HepG2 (cell line): ENCODE results near the gene LMTK2. TPM values are rescaled to one million over a fixed set of nuclear protein-coding genes. Genes with fewer than 3 reads are reported as not detected.

Source experiments
- ATAC-seq: fragments of 200-7000 bp; cut with Tn5 transposase; 3 replicates; pipeline ENCODE4 v1.9.1; 2020; ENCODE audit warnings: mild to moderate bottlenecking, moderate library complexity
- BruUV-seq: library from RNA; stranded (reverse); fragments of 400-500 nt; replicated peaks from 2 replicates; lab custom pipeline; 2021; lab: Mats Ljungman, UMichigan
- CTCF ChIA-PET: fragments of 300-600 bp; formaldehyde crosslinking; extraction: SDS; loops from one replicate; lab custom pipeline; 2021; ENCODE audit warnings: low total read pairs, inconsistent platforms, low intra/inter-chr PET ratio; lab: Yijun Ruan, JAX
- POLR2A ChIA-PET: fragments of 350-600 bp; sonication (Branson Sonifier 250); formaldehyde crosslinking; loops from one replicate; lab custom pipeline; 2020; ENCODE audit warnings: antibody characterized with exemption, inconsistent platforms; lab: Yijun Ruan, JAX
- DNase-seq: peaks from one replicate; pipeline ENCODE4 v3.0.0-alpha.2; 2015; ENCODE audit warnings: low spot score
- FAIRE-seq: peaks from 3 replicates; lab custom pipeline; 2011; peaks lifted over from hg19 to GRCh38; lab: Jason Lieb, UNC
- H2AFZ ChIP-seq: one replicate; pipeline ENCODE4 v1.6.1; 2011; ENCODE audit warnings: low read length, inconsistent platforms
- H3K27ac ChIP-seq: fragments of 300-600 bp; 3 replicates; pipeline ENCODE4 v1.8.0; 2011; ENCODE audit warnings: mixed run types, mild to moderate bottlenecking, mixed read lengths, low read length, inconsistent platforms; ENCODE audit not compliant: insufficient read depth; ENCODE audit errors: extremely low read length
- H3K27me3 ChIP-seq, 2 experiments: fragments of 200-600 bp in 1 of 2; 2 replicates in 1 of 2; 3 replicates in 1 of 2; pipeline versions ENCODE4 v1.6.0 to v1.8.0; 2011; ENCODE audit warnings: low read length in 2 of 2, mild to moderate bottlenecking in 2 of 2, moderate library complexity in 2 of 2, inconsistent platforms in 1 of 2; ENCODE audit not compliant: insufficient read depth in 2 of 2, control insufficient read depth in 1 of 2
- H3K36me3 ChIP-seq, 2 experiments: fragments of 200-600 bp in 1 of 2; replicated peaks in 1 of 2; 2 replicates in 1 of 2; 3 replicates in 1 of 2; pipeline versions ENCODE4 v1.5.1 to v1.8.0; 2011; ENCODE audit warnings: low read length in 2 of 2, inconsistent platforms in 1 of 2; ENCODE audit not compliant: insufficient read depth in 2 of 2, control insufficient read depth in 1 of 2
- H3K4me1 ChIP-seq: 2 replicates; pipeline ENCODE4 v1.5.1; 2012; ENCODE audit warnings: low read length, inconsistent platforms; ENCODE audit not compliant: insufficient read depth
- H3K4me2 ChIP-seq: 2 replicates; pipeline ENCODE4 v1.6.0; 2011; ENCODE audit warnings: low read depth, low read length, inconsistent platforms
- H3K4me3 ChIP-seq, 3 experiments: fragments of 200-600 bp in 1 of 3; sonication (generic), shearing (Covaris generic) in 1 of 3; replicated peaks in 1 of 3; 2 replicates each; pipeline ENCODE4 v1.5.1; 2011 to 2016; ENCODE audit warnings: low read length in 3 of 3, inconsistent platforms in 2 of 3, low read depth in 2 of 3, mild to moderate bottlenecking in 2 of 3, control low read depth in 1 of 3, mixed read lengths in 1 of 3; ENCODE audit not compliant: insufficient read depth in 1 of 3
- H3K79me2 ChIP-seq: one replicate; pipeline ENCODE4 v1.6.1; 2011; ENCODE audit warnings: low read length, inconsistent platforms; ENCODE audit not compliant: insufficient read depth
- H3K9ac ChIP-seq: 2 replicates; pipeline ENCODE4 v1.6.0; 2011; ENCODE audit warnings: mild to moderate bottlenecking, low read depth, low read length, inconsistent platforms; ENCODE audit not compliant: insufficient read depth
- H3K9me3 ChIP-seq: 2 replicates; pipeline ENCODE4 v1.5.1; 2012; ENCODE audit warnings: mild to moderate bottlenecking, low read length
- H4K20me1 ChIP-seq: 2 replicates; pipeline ENCODE4 v1.6.0; 2011; ENCODE audit warnings: inconsistent platforms, mild to moderate bottlenecking, low read length, moderate library complexity; ENCODE audit not compliant: insufficient read depth
- ARNTL ChIP-seq: sonication (generic); formaldehyde crosslinking; IDR thresholded peaks from 2 replicates; pipeline ENCODE4 v1.4.0; 2020; ENCODE audit warnings: mild to moderate bottlenecking, missing genetic modification reagents
- BHLHE40 ChIP-seq: IDR thresholded peaks from 2 replicates; pipeline ENCODE4 v1.6.1; 2011; ENCODE audit warnings: low read length, improper control_type of control experiment
- CCDC6 ChIP-seq: sonication (generic); formaldehyde crosslinking; IDR thresholded peaks from 2 replicates; pipeline ENCODE4 v1.8.1; 2022; ENCODE audit warnings: mild to moderate bottlenecking, missing genetic modification reagents, moderate library complexity
- DPF2 ChIP-seq: sonication (generic); formaldehyde crosslinking; IDR thresholded peaks from 2 replicates; pipeline ENCODE4 v1.4.0; 2020; ENCODE audit warnings: mild to moderate bottlenecking, low read depth, missing genetic modification reagents, borderline replicate concordance
- ESRRA ChIP-seq: sonication (generic); formaldehyde crosslinking; IDR thresholded peaks from 2 replicates; pipeline ENCODE4 v1.5.1; 2020; ENCODE audit warnings: mild to moderate bottlenecking, low read depth, missing genetic modification reagents
- FOXC1 ChIP-seq: sonication (generic); formaldehyde crosslinking; IDR thresholded peaks from 2 replicates; pipeline ENCODE4 v1.8.0; 2022; ENCODE audit warnings: mild to moderate bottlenecking, missing genetic modification reagents, borderline replicate concordance
- FOXM1 ChIP-seq: sonication (generic); formaldehyde crosslinking; IDR thresholded peaks from 2 replicates; pipeline ENCODE4 v1.5.0; 2020; ENCODE audit warnings: missing genetic modification reagents
- HDAC1 ChIP-seq: sonication (generic); formaldehyde crosslinking; IDR thresholded peaks from 2 replicates; pipeline ENCODE4 v1.5.1; 2020; ENCODE audit warnings: mild to moderate bottlenecking, missing genetic modification reagents
- KLF16 ChIP-seq, 2 experiments: sonication (generic) in 1 of 2; formaldehyde crosslinking in 1 of 2; IDR thresholded peaks; 2 replicates each; pipeline versions ENCODE4 v1.6.1 to v1.8.0; 2016 to 2023; ENCODE audit warnings: missing genetic modification reagents in 2 of 2, missing compliant biosample characterization in 1 of 2
- RNF2 ChIP-seq: fragments of 450-650 bp; conservative IDR thresholded peaks from 2 replicates; pipeline ENCODE4 v1.6.1; 2016; ENCODE audit warnings: low read depth
- SP4 ChIP-seq: sonication (generic); formaldehyde crosslinking; IDR thresholded peaks from 2 replicates; pipeline ENCODE4 v1.8.1; 2023; ENCODE audit warnings: mild to moderate bottlenecking, missing genetic modification reagents
- THAP11 ChIP-seq: IDR thresholded peaks from 2 replicates; pipeline ENCODE4 v1.6.1; 2016; ENCODE audit warnings: missing biosample characterization, missing genetic modification reagents
- TRIM24 ChIP-seq: sonication (generic); formaldehyde crosslinking; IDR thresholded peaks from 2 replicates; pipeline ENCODE4 v1.8.0; 2022; ENCODE audit warnings: mild to moderate bottlenecking, missing genetic modification reagents
- ZNF207 ChIP-seq: fragments of 450-650 bp; IDR thresholded peaks from 2 replicates; pipeline ENCODE4 v1.6.1; 2016; ENCODE audit warnings: antibody characterized with exemption, borderline replicate concordance
- ZNF296 ChIP-seq: sonication (generic); formaldehyde crosslinking; conservative IDR thresholded peaks from 2 replicates; pipeline ENCODE4 v1.5.0; 2020; ENCODE audit warnings: mild to moderate bottlenecking, missing genetic modification reagents
- WGBS: methylation state at CpG from one replicate; pipeline ENCODE4 v1.1.6; 2017; ENCODE audit warnings: low lambda C conversion rate; 5-methylcytosine and 5-hydroxymethylcytosine counted together
- in situ Hi-C: cut with HindIII; loops from 2 replicates; pipeline ENCODE4 v1.10.0; 2017; ENCODE audit warnings: low pct_unique_long_range_greater_than_20kb; ENCODE audit not compliant: extremely low pct_ligation_motif_present
- intact Hi-C: fragments of 100-400 bp; cut with micrococcal nuclease; formaldehyde crosslinking; loops from one replicate; pipeline ENCODE4 v1.10.0; 2022; ENCODE audit not compliant: unreplicated experiment
- polyA plus RNA-seq, 8 experiments: library from polyadenylated mRNA; depleted of rRNA in 3 of 8; stranded (reverse) in 7 of 8; unstranded in 1 of 8; fragments of >200 nt; fragmentation: Illumina TruSeq in 4 of 8; extraction: Trizol in 4 of 8; gene quantifications; 2 replicates each; pipeline versions ENCODE4 v1.2.1 to v1.2.3, GENCODE V29; 2011 to 2016; ENCODE audit warnings: low read depth in 4 of 8, missing spikeins in 1 of 8, mixed read lengths in 1 of 8; ENCODE audit not compliant: insufficient read depth in 1 of 8
- total RNA-seq, 5 experiments: library from RNA; depleted of rRNA; stranded (reverse); fragments of >200 nt; fragmentation: Illumina TruSeq; extraction: Trizol; gene quantifications; 2 replicates each; pipeline ENCODE4 v1.2.3, GENCODE V29; 2016; ENCODE audit warnings: low read depth in 1 of 5
- TF ChIP-seq, protein P1 (sequence below): fragments of 450-650 bp; IDR thresholded peaks from 2 replicates; pipeline ENCODE4 v1.6.1; 2016
- TF ChIP-seq, protein P2 (sequence below): sonication (generic); formaldehyde crosslinking; IDR thresholded peaks from 2 replicates; pipeline ENCODE4 v1.4.0; 2020; ENCODE audit warnings: missing genetic modification reagents; ENCODE audit errors: not compliant biosample characterization
- TF ChIP-seq, protein P3 (sequence below): sonication (generic); formaldehyde crosslinking; IDR thresholded peaks from 2 replicates; pipeline ENCODE4 v1.4.0; 2020; ENCODE audit warnings: missing genetic modification reagents, borderline replicate concordance

The LMTK2 gene
- total and polyA plus RNA-seq, 2 of the 13 experiments (the other 11 are each of a cell fraction or from before 2014, with no cell fraction given): 9.5 to 11.7 TPM

DNA sequence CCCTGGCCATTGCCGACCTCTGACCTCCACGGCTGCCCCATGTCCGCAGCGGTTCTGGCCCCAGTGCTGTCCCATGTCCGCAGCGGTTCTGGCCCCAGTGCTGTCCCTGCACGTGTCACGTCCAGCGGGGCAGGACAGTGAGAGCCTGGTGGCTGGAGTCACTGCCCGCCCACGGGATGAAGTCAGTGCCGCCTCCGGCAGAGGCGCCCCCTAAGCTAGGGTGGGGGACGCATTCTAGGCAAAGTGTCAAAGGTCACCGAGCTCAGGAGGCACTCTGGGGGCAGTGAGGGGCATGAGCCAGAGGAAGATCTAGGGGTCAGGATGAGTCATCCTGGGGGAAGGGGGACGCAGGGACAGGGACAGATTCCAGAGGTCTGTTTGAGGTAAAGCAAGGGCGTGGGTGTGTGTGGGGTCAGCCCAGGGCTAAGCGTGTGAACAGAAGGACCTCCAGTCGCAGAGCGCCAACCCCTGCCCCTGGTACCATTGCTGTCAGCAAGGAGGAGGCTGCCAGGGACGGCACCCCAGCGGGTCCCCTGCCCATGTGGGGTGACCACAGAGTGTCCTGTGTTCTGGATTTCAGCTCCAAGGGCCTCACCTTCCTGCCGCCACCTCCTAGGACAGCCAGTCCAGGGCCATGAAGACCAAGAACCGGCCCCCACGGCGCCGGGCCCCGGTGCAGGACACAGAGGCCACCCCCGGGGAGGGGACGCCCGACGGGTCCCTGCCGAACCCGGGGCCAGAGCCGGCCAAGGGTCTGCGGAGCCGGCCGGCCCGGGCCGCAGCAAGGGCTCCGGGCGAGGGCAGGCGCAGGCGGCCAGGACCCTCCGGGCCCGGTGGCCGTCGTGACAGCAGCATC lies 105.2 kb downstream of the LMTK2 start:
- DNase-seq (peak; percentile 85), ATAC-seq (peak; percentile 78), FAIRE-seq (peak; percentile 66)
- Histone ChIP-seq H3K4me1 (peaks cover 17% of the 10 kb centered on the region), H3K36me3 (peaks cover 0 to 3% of the 10 kb centered on the region in 2 experiments; a peak in 1 of 5 replicates), H3K9me3 (no peaks in the 10 kb centered on the region), H3K4me3 (peak overlapping the region; percentile 42 to 73 (median 66)), H4K20me1 (no peaks in the 10 kb centered on the region), H3K27me3 (no peaks in the 10 kb centered on the region), H2AFZ (no peak overlapping the region), H3K27ac (peak overlapping the region; percentile 69), H3K79me2 (no peaks in the 10 kb centered on the region), H3K4me2 (peak overlapping the region; percentile 72), H3K9ac (peak overlapping the region; percentile 67)
- in situ Hi-C loops: no loop called here
- TSS peak; percentile 40 for BruUV-seq
- ChIA-PET CTCF (no interaction called here), POLR2A (interaction anchor here (1.0 kb wide), 2 partner anchors 175 to 207 kb away, joined by 3 read pairs; no protein-coding TSS in a partner anchor)
- intact Hi-C loops: no loop called here
- 21% methylated on average over 13 of the region's 49 CpGs for WGBS
- peak; percentile 81; the same call in 1 of the 2 replicates for TF ChIP-seq ZNF296 (CRISPR knock-in tag)
- no peak for TF ChIP-seq CCDC6 (CRISPR knock-in tag)
- peak; percentile 35; the same call in 1 of the 2 replicates for TF ChIP-seq SP4 (CRISPR knock-in tag)
- peak; percentile 88 for TF ChIP-seq BHLHE40
- TF ChIP-seq RNF2: peak; percentile 54; the same call in 1 of the 2 replicates
- no peak for TF ChIP-seq FOXM1 (CRISPR knock-in tag)
- TF ChIP-seq FOXC1 (CRISPR knock-in tag): 0 out of 2 replicates have a peak, but pooled peaks have one; percentile 41
- TF ChIP-seq THAP11 (CRISPR knock-in tag): peak; percentile 14; the same call in 1 of the 2 replicates
- TF ChIP-seq, protein P1, sequence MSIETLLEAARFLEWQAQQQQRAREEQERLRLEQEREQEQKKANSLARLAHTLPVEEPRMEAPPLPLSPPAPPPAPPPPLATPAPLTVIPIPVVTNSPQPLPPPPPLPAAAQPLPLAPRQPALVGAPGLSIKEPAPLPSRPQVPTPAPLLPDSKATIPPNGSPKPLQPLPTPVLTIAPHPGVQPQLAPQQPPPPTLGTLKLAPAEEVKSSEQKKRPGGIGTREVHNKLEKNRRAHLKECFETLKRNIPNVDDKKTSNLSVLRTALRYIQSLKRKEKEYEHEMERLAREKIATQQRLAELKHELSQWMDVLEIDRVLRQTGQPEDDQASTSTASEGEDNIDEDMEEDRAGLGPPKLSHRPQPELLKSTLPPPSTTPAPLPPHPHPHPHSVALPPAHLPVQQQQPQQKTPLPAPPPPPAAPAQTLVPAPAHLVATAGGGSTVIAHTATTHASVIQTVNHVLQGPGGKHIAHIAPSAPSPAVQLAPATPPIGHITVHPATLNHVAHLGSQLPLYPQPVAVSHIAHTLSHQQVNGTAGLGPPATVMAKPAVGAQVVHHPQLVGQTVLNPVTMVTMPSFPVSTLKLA: peak; percentile 52
- TF ChIP-seq, protein P2, sequence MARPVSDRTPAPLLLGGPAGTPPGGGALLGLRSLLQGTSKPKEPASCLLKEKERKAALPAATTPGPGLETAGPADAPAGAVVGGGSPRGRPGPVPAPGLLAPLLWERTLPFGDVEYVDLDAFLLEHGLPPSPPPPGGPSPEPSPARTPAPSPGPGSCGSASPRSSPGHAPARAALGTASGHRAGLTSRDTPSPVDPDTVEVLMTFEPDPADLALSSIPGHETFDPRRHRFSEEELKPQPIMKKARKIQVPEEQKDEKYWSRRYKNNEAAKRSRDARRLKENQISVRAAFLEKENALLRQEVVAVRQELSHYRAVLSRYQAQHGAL: no peak
- TF ChIP-seq ZNF207: no peak
- TF ChIP-seq DPF2 (CRISPR knock-in tag): peak; percentile 64; the same call in 1 of the 2 replicates
- 0 out of 4 replicates have a peak, but pooled peaks of 1 of the 2 experiments have one; percentile 31 for TF ChIP-seq KLF16 (CRISPR knock-in tag; IDR thresholded peaks at IDR 0.05)
- TF ChIP-seq ARNTL (CRISPR knock-in tag): peak; percentile 93
- TF ChIP-seq TRIM24 (CRISPR knock-in tag): 0 out of 2 replicates have a peak, but pooled peaks have one; percentile 55
- TF ChIP-seq, protein P3, sequence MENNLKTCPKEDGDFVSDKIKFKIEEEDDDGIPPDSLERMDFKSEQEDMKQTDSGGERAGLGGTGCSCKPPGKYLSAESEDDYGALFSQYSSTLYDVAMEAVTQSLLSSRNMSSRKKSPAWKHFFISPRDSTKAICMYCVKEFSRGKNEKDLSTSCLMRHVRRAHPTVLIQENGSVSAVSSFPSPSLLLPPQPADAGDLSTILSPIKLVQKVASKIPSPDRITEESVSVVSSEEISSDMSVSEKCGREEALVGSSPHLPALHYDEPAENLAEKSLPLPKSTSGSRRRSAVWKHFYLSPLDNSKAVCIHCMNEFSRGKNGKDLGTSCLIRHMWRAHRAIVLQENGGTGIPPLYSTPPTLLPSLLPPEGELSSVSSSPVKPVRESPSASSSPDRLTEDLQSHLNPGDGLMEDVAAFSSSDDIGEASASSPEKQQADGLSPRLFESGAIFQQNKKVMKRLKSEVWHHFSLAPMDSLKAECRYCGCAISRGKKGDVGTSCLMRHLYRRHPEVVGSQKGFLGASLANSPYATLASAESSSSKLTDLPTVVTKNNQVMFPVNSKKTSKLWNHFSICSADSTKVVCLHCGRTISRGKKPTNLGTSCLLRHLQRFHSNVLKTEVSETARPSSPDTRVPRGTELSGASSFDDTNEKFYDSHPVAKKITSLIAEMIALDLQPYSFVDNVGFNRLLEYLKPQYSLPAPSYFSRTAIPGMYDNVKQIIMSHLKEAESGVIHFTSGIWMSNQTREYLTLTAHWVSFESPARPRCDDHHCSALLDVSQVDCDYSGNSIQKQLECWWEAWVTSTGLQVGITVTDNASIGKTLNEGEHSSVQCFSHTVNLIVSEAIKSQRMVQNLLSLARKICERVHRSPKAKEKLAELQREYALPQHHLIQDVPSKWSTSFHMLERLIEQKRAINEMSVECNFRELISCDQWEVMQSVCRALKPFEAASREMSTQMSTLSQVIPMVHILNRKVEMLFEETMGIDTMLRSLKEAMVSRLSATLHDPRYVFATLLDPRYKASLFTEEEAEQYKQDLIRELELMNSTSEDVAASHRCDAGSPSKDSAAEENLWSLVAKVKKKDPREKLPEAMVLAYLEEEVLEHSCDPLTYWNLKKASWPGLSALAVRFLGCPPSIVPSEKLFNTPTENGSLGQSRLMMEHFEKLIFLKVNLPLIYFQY (CRISPR knock-in tag): no peak
- TF ChIP-seq ESRRA (CRISPR knock-in tag): peak; percentile 89
- peak; percentile 93 for TF ChIP-seq HDAC1 (CRISPR knock-in tag)
